ELR (cell line): ENCODE results near the gene LENG9.
"Not testable (repeated sequence)": the region's sequence is repeated elsewhere in the genome, so short reads cannot be mapped to it uniquely, and the experiment has no call there.

ENCODE experiments used
- DNase-seq: peaks from one replicate; pipeline ENCODE4 v3.0.0-alpha.2; 2015; ENCODE audit warnings: low read depth

Gene LENG9

GRCh38 chr19:54478677-54479266, 15.2 kb upstream of the LENG9 start:
- DNase-seq, result peak; percentile 59

- DNase-seq, result no peak
Observed at GRCh38 chr19:54477650-54478049, 14.1 kb upstream of the LENG9 start.

- no peak for DNase-seq
Observed at GRCh38 chr19:54475706-54476105, 12.1 kb upstream of the LENG9 start.

GRCh38 chr19:54473892-54474372, 10.4 kb upstream of the LENG9 start:
- DNase-seq, result no peak

- DNase-seq, result peak; percentile 43
Observed at GRCh38 chr19:54473071-54473891, 9.7 kb upstream of the LENG9 start, which contains the start of gene CDC42EP5. CDC42EP5 (minus strand) TSS chr19:54473296; CDS start chr19:54465547, 7,749 bp downstream.

GRCh38 chr19:54470991-54471782, 7.6 kb upstream of the LENG9 start:
- DNase-seq, result no peak

- DNase-seq, result no peak
Observed at GRCh38 chr19:54470276-54470887, 6.8 kb upstream of the LENG9 start.

GRCh38 chr19:54469496-54469934, 5.9 kb upstream of the LENG9 start:
- no peak for DNase-seq

GRCh38 chr19:54466110-54466480, 2.5 kb upstream of the LENG9 start:
- not testable (repeated sequence) for DNase-seq

- no peak for DNase-seq
Observed at GRCh38 chr19:54465426-54466109, 2.0 kb upstream of the LENG9 start.

- DNase-seq, result peak; percentile 85
Observed at GRCh38 chr19:54464630-54465425, 1.2 kb upstream of the LENG9 start.

- peak; percentile 84 for DNase-seq
Observed at GRCh38 chr19:54464044-54464629, 559 bp upstream of the LENG9 start.

GRCh38 chr19:54462655-54463530, 685 bp downstream of the LENG9 start:
- peak; percentile 70 for DNase-seq

GRCh38 chr19:54462047-54462654, 1.4 kb downstream of the LENG9 start:
- DNase-seq, result no peak

GRCh38 chr19:54461613-54462012, 2.0 kb downstream of the LENG9 start:
- no peak for DNase-seq

GRCh38 chr19:54461210-54461609, 2.4 kb downstream of the LENG9 start:
- DNase-seq, result no peak

GRCh38 chr19:54460230-54461005, 3.2 kb downstream of the LENG9 start:
- no peak for DNase-seq
